MCF 10A (cell line): ENCODE measurements around the gene CFAP299. TPM values are rescaled to one million over a fixed set of nuclear protein-coding genes. Genes with fewer than 3 reads are reported as not detected.

Experiments used
- BruUV-seq: library from RNA; stranded (reverse); fragments of 400-500 nt; replicated peaks from 2 replicates; lab custom pipeline; 2021; lab: Mats Ljungman, UMichigan
- CTCF ChIA-PET: fragments of 300-600 bp; sonication (Branson Sonifier 250); formaldehyde crosslinking; extraction: SDS; loops from one replicate; lab custom pipeline; 2021; ENCODE audit warnings: antibody characterized with exemption, inconsistent platforms; lab: Yijun Ruan, JAX
- POLR2A ChIA-PET: fragments of 300-600, 350-650 bp; sonication (Branson Sonifier 250); formaldehyde crosslinking; extraction: SDS; loops from one replicate; lab custom pipeline; 2020; ENCODE audit warnings: antibody characterized with exemption, inconsistent platforms; lab: Yijun Ruan, JAX
- DNase-seq: peaks from one replicate; pipeline ENCODE4 v3.0.0-alpha.2; 2018; ENCODE audit not compliant: unreplicated experiment
- H3K27ac Mint-ChIP-seq: one replicate; pipeline ENCODE4 v1.8.0; 2022; ENCODE audit warnings: mild to moderate bottlenecking, low read depth, mixed read lengths; ENCODE audit not compliant: unreplicated experiment
- H3K27me3 Mint-ChIP-seq: one replicate; pipeline ENCODE4 v1.8.0; 2022; ENCODE audit warnings: mixed read lengths; ENCODE audit not compliant: insufficient read depth, unreplicated experiment
- H3K36me3 Mint-ChIP-seq: one replicate; pipeline ENCODE4 v1.8.0; 2022; ENCODE audit warnings: mild to moderate bottlenecking, moderate library complexity, mixed read lengths; ENCODE audit not compliant: insufficient read depth, unreplicated experiment
- H3K4me1 Mint-ChIP-seq: one replicate; pipeline ENCODE4 v1.8.0; 2022; ENCODE audit warnings: mixed read lengths; ENCODE audit not compliant: insufficient read depth, unreplicated experiment
- H3K4me3 Mint-ChIP-seq: one replicate; pipeline ENCODE4 v1.8.0; 2022; ENCODE audit warnings: mild to moderate bottlenecking, moderate library complexity, mixed read lengths; ENCODE audit not compliant: unreplicated experiment
- H3K9me3 Mint-ChIP-seq: one replicate; pipeline ENCODE4 v1.8.0; 2022; ENCODE audit warnings: mixed read lengths; ENCODE audit not compliant: unreplicated experiment
- CTCF ChIP-seq: fragments of 200-600 bp; IDR thresholded peaks from one replicate; pipeline ENCODE4 v1.8.0; 2022; ENCODE audit warnings: antibody characterized with exemption, mild to moderate bottlenecking; ENCODE audit not compliant: unreplicated experiment
- intact Hi-C: fragments of 100-400 bp; cut with micrococcal nuclease; formaldehyde crosslinking; loops from 2 replicates; pipeline ENCODE4 v1.14.1; 2022
- total RNA-seq: library from RNA; stranded (reverse); gene quantifications from 2 replicates; pipeline ENCODE4 v1.2.3, GENCODE V29; 2022

Gene CFAP299
- total RNA-seq, 1 experiment from 2014 or later: 0.33 TPM

GRCh38 chr4:80423553-80424224 lies 88.2 kb downstream of the CFAP299 start:
- ChIA-PET POLR2A (no interaction called here), CTCF (no interaction called here)
- no peak overlapping the region for H3K27ac Mint-ChIP-seq
- H3K4me3 Mint-ChIP-seq: no peak overlapping the region
- TF ChIP-seq CTCF: no peak
- no TSS peak for BruUV-seq
- H3K27me3 Mint-ChIP-seq: no peaks in the 10 kb centered on the region
- H3K36me3 Mint-ChIP-seq: no peaks in the 10 kb centered on the region
- no peaks in the 10 kb centered on the region for H3K4me1 Mint-ChIP-seq
- H3K9me3 Mint-ChIP-seq: no peaks in the 10 kb centered on the region
- no peak for DNase-seq
- intact Hi-C loops: no loop called here

GRCh38 chr4:80424225-80424581 lies 88.7 kb downstream of the CFAP299 start:
- Mint-ChIP-seq H3K4me3 (no peak overlapping the region), H3K27ac (no peak overlapping the region), H3K27me3 (no peaks in the 10 kb centered on the region), H3K4me1 (no peaks in the 10 kb centered on the region), H3K36me3 (no peaks in the 10 kb centered on the region), H3K9me3 (no peaks in the 10 kb centered on the region)
- TF ChIP-seq CTCF: no peak
- ChIA-PET POLR2A (no interaction called here), CTCF (no interaction called here)
- BruUV-seq: no TSS peak
- intact Hi-C loops: no loop called here
- no peak for DNase-seq

GRCh38 chr4:80425124-80426100 lies 89.9 kb downstream of the CFAP299 start:
- no peak for TF ChIP-seq CTCF
- H3K27me3 Mint-ChIP-seq: no peaks in the 10 kb centered on the region
- no peaks in the 10 kb centered on the region for H3K9me3 Mint-ChIP-seq
- no peak overlapping the region for H3K27ac Mint-ChIP-seq
- DNase-seq: no peak
- intact Hi-C loops: no loop called here
- CTCF ChIA-PET: no interaction called here
- H3K4me3 Mint-ChIP-seq: no peak overlapping the region
- no TSS peak for BruUV-seq
- POLR2A ChIA-PET: no interaction called here
- H3K36me3 Mint-ChIP-seq: no peaks in the 10 kb centered on the region
- no peaks in the 10 kb centered on the region for H3K4me1 Mint-ChIP-seq

GRCh38 chr4:80431203-80431965 lies 95.9 kb downstream of the CFAP299 start:
- BruUV-seq: no TSS peak
- ChIA-PET CTCF (interaction anchor here (0.6 kb wide), 2 partner anchors 826 to 1533 kb away, joined by 3 read pairs; no protein-coding TSS in a partner anchor), POLR2A (no interaction called here)
- intact Hi-C loops: no loop called here
- no peaks in the 10 kb centered on the region for H3K27me3 Mint-ChIP-seq
- H3K27ac Mint-ChIP-seq: no peak overlapping the region
- H3K9me3 Mint-ChIP-seq: no peaks in the 10 kb centered on the region
- no peak for TF ChIP-seq CTCF
- H3K4me1 Mint-ChIP-seq: no peaks in the 10 kb centered on the region
- H3K36me3 Mint-ChIP-seq: no peaks in the 10 kb centered on the region
- no peak for DNase-seq
- no peak overlapping the region for H3K4me3 Mint-ChIP-seq
